Posterior cingulate gyrus (tissue), 11 donors: ENCODE measurements around the gene ANKRD23.

Experiments used
- DNase-seq, 10 donors: peaks; one replicate each; pipeline versions ENCODE4 v3.0.0 to v3.0.0-alpha.2; 2020 to 2021; ENCODE audit warnings: mixed read lengths in 3 of 10
- intact Hi-C: fragments of 100-400 bp; cut with DNase I; formaldehyde crosslinking; loops from one replicate; pipeline ENCODE4 v1.15.1; 2023

ANKRD23 gene

DNA sequence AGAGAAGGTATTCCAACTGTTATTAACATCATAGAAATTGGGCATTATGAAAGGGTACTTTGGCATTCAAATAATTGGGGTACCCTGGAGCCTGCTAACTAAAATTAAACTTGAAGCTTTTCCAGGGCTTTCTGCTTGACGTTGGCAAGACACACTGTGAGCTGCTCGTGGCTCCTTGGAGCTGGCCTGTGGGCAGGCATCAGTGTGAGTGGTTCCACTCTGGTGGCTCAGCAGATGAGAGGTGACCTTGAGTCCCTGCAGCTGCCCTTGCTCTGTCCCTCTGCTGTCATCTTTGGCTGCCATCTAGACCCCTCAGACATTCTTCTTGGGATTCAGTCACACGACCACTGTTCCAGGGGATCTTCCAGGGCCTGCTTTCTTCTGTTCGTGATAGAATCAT lies 21.0 kb downstream of the ANKRD23 start:
- intact Hi-C loops = no loop called here
- DNase-seq = peak in 2 of 10 donors; percentile 62 to 63

DNA sequence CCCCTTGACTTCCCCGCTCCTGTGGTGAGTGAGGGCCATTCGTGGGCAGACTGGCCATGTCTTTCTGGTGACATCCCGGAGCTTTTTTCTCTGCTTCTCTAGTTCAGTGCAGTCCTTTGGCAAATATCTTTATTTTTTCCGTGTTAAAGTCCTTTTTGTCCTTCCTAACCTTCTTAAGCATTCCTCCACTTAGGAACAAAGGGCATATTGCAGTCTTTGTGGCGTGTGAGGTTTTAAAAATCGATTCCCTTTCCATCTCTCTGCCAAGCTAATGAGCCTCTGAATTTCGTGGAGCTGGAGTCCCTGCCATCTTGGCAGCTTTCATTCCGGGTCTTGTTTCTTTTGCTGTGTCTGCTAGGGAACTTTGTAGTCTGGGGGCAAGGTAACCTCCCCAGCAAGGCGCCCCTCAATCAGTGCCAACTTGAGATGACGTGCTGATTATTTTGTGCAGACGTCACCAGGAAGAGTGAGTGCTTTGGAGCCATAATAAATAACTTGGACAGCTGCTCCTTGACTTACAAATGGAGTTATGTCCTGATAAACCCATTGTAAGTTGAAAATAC lies 22.6 kb downstream of the ANKRD23 start:
- DNase-seq = peak in 1 of 10 donors; percentile 36
- intact Hi-C loops = no loop called here

DNA sequence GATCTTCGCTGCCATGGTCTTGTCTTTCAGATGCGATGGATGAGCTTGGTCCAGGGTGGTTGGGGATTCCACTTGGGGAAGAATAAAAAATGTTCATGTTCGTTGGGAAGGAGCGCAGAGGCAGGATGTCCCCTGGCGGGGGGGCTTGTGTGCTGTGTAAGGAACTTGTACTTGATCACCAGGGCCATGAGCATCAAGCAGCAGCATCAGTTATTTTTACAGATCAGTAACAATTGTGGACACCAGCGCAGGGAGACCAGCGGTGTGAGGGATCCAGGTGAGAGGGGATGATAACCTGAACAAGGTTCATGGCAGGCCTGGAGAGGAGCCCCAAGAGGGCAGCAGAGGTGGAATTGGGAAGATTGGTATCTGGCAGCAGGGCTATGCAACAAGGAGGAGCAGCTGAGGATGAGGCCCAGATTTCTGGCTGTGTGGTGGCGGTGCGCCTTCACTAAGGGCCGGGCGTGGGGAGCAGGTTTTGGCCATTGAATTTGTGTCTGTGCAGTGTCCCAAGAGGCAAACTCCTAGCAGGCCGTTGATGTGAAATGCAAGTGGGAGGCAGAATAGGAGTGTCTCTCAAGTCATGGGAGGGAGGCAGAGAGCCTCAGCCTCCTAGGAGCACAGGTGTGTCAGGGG lies 23.8 kb downstream of the ANKRD23 start:
- DNase-seq = peak in 2 of 10 donors; percentile 56 to 71
- intact Hi-C loops = no loop called here

DNA sequence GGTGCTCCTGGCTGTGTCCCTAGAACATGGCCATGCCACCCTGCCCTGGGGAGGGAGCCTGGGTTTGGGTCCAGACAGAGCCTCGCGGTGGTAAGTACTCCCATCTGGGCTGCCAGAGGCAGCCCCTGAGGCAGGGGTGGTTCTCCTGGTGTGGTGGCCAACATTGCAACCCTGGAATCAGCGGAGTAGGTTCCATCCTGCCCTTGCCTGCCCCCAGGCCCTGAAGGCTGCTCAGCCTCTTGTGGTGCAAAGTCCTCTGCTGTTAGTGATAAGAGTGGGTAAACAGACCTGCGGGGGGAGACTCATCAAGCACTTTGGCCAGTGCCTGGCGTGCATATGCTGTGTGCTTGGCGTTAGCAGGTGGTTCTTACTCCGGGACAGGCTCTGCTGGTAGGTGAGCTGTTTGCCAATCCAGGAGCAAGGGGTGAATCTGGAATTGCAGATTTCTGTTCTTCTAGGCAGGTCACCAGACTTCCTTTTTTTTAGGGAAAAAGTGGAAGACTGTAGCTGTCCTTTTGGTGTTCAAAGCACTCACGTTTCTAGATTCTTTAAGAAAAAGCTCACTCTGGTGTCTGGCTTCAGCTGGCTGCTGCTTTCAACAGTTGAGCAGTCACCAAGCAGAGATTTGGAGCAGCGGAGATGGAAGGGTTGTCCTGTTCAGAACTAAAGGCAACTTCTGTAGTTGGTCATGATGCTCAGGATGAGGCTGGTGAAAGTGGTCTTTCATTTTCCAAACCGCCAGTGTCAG lies 24.5 kb downstream of the ANKRD23 start:
- intact Hi-C loops = no loop called here
- peak in 2 of 10 donors; percentile 66 to 69 for DNase-seq

DNA sequence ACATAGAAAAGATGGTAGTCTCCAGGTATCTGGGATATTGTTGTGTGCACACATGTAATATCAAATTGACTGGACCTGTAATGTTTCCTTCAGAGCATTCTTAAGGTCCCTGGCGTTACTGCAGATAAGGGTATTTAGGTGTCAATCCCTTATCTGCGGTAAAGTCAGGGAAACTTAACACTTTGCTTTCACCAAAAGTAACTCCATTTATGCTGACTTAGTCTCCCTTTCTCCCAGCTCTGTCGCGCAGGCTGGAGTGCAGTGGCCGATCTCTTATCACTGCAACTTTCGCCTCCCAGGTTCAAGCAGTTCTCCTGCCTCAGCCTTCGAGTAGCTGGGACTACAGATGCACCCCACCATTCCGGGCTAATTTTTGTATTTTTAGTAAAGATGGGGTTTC lies 25.9 kb downstream of the ANKRD23 start:
- intact Hi-C loops = loop anchor here (2.0 kb wide), 1 partner anchor 143 kb away; no protein-coding TSS in a partner anchor
- DNase-seq = peak in 1 of 10 donors; percentile 35

DNA sequence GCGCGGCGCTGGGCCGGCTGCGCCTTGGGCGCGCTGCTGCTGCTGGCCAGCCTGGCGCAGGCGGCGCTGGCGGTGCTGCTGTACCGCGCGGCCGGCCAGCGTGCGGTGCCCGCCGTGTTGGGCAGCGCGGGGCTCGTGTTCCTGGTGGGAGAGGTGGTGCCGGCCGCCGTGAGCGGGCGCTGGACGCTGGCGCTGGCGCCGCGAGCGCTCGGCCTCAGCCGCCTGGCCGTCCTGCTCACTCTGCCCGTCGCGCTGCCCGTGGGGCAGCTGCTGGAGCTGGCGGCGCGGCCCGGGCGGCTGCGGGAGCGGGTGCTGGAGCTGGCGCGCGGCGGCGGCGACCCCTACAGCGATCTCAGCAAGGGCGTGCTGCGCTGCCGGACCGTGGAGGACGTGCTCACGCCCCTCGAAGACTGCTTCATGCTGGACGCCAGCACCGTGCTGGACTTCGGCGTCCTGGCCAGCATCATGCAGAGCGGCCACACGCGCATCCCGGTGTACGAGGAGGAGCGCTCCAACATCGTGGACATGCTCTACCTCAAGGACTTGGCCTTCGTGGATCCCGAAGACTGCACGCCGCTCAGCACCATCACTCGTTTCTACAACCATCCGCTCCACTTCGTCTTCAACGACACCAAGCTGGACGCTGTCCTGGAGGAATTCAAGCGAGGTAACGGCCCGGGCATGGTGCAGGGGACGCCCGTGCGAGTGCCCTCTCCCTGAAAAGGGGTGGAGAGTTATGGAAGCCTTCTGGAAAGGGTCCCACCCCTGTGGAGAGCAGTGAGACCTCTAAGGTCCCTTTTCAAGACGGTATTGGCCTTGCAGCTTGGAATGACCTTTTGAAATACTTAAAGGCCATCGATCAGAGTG lies 26.8 kb downstream of the ANKRD23 start:
- DNase-seq = peak in 3 of 10 donors; percentile 69 to 80 (median 78)
- intact Hi-C loops = loop anchor here (1.0 to 2.0 kb wide), 3 partner anchors 40 to 144 kb away; no protein-coding TSS in a partner anchor

DNA sequence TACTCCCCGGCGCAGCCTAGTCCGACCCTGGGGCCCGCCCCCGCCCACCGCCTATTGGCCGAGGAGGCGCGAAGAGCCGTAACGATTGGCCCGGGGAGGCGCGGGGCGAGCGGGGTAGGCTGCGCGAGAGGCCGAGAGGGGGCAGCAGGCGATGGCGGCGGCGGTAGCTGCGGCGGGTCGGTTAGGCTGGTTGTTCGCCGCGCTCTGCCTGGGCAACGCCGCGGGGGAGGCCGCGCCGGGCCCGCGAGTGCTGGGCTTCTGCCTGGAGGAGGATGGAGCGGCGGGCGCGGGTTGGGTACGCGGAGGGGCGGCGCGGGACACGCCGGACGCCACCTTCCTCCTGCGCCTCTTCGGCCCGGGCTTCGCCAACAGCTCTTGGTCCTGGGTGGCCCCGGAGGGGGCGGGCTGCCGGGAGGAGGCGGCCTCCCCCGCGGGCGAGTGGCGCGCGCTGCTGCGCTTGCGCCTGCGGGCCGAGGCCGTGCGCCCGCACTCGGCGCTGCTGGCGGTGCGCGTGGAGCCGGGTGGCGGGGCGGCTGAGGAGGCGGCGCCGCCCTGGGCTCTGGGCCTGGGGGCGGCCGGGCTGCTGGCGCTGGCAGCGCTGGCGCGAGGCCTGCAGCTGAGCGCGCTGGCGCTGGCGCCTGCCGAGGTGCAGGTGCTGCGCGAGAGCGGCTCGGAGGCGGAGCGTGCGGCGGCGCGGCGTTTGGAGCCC lies 27.5 kb downstream of the ANKRD23 start, which contains the start of gene CNNM3:
CNNM3 (plus strand) TSS at position 142 of the 709 bp plus-strand sequence; CDS start at position 152, 10 bp downstream.
- DNase-seq = peak; percentile 93 to 100 (median 97)
- intact Hi-C loops = loop anchor here (1.0 to 2.0 kb wide), 3 partner anchors 41 to 145 kb away; no protein-coding TSS in a partner anchor

DNA sequence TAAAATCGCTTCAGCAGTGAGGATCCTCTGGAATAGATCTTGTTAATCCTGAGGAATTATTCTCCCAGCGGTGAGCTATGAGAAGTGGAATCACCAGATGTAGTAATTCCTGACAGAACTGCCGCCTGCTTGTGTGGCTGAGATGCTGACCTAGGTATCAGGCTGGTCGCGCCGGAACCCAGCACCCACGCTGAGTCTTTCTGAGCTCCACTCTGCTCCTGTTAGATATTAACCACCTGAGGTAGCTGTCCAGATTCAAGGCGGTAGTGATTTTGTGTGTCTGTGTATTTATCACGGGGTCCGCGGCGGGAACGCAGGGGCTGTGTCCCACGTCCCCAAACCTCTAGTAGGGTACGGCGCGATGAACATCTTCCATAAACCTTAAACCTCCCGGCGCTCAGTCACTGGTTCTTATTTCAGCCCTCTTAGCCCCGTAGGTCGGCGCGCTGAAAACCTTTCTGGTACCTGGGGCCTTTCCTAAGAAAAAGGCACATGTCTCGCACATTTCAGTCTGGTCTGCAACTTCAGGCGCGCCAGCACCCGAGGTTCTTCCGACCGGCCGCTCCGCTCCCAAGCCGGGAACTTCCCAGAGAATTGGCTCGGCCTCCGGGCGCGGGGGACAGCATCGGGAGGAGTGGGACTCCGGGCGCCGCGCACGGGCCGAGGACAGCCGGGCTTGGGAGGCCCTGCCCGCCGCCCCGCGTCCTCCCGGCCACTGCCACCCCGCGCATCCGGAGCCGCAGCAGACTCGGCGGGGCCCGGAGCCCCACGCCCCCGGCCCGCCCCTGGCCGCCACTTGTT lies 28.3 kb downstream of the ANKRD23 start:
- intact Hi-C loops = loop anchor here (1.0 to 2.0 kb wide), 3 partner anchors 42 to 145 kb away; no protein-coding TSS in a partner anchor
- DNase-seq = peak in 1 of 10 donors; percentile 84

DNA sequence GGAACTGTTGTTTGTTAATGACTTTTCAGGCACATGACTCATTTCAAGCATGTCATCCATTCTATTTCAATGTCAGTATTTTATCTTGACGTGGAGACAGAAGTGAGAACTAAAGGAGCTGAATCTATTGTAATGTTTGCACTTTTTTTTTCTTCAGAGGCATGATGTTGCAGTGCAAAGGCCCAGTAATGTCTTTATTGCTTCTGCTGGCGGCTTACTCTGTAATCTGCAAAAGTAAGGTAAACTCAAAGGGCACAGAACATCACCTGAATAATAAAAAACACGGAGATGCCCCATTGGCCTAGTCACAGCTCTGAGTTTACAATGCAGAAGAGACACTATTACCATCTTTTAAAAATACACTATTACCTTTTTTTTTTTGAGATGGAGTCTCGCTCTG lies 30.2 kb downstream of the ANKRD23 start:
- no peak for DNase-seq
- intact Hi-C loops = no loop called here

DNA sequence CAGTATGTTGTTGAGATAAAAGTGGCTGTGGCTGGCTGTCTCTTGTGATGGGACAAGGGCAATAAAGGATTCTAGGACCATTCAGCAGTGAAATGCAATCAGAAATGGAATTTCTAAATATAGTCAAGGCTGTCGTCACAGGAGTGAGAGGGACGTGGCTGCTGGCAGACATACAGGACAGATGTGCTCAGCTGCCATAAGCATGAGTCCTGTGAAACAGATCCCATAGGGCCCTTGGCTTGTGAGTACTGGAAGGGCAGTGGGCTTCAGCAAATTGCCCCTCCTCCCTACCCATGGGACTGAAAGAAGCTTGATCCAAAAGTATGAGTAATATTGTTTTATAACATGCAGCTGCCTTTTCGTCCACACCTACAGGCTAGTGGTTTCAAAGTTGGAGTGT lies 31.9 kb downstream of the ANKRD23 start:
- intact Hi-C loops = no loop called here

DNA sequence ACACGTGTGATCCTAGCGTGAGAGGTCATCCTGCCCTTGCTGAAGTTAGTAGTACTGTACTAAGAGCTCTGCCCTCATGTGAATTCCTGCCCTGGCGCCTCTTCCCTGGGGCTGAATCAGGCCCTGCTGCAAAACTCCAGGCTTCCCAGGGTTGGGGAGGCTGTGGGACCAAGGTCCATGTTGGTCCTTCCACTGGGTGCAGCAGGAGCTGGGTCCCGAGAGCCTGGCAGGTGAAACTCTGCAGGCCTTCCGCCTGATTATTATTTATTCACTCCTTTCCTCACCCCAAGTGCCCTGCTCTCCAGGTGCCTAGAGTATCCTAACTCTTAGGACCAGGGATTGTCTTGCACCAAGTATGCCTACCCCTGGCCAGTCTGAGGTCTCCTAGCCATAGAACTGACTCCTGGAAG lies 33.0 kb downstream of the ANKRD23 start:
- intact Hi-C loops = no loop called here
- peak in 2 of 10 donors; percentile 55 to 61 for DNase-seq

More for the DNA sequence above, 31.9 kb downstream of the ANKRD23 start:
- DNase-seq = peak in 2 of 10 donors; percentile 61 to 70

DNA sequence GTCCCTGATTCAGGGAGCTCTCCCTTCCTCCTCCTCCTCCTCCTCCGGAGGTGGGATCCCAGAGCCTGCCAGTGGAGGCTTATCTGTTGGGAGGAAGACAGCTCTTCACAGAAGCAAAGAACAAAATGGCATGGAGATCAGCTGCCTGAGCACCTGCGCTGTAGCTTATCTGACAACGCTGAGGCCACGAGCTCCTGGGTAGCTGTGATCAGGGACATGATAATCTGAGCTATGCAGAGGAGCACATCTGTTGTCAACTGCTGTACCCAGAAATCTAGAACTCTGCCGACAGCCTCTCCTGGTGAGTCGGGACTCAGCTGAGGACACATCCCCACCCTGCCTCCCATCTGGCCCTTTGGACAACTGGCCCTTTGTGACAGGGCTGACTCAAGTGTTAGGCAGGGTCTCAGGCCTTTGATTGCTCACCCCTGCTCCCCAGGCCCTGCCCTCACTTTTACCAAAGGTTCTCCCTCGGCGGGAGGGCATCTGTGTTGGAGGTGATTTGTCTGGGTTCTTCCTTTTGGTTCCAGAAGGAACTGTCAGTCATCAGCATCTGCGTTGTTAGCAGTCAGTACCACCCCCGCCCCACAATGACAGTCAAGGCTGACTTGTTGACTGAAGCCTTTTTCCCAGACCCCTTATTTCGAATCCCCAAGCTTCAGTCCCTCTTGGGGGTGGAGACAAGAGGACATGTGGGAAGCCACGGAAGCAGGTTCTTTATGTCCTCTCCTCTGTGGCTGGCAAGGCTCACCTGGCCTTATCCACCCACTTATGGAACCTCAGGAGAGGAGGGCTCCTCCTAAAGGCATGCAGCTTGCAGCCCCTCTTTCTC lies 33.7 kb downstream of the ANKRD23 start:
- intact Hi-C loops = no loop called here
- DNase-seq = peak in 3 of 10 donors; percentile 32 to 86 (median 69)

DNA sequence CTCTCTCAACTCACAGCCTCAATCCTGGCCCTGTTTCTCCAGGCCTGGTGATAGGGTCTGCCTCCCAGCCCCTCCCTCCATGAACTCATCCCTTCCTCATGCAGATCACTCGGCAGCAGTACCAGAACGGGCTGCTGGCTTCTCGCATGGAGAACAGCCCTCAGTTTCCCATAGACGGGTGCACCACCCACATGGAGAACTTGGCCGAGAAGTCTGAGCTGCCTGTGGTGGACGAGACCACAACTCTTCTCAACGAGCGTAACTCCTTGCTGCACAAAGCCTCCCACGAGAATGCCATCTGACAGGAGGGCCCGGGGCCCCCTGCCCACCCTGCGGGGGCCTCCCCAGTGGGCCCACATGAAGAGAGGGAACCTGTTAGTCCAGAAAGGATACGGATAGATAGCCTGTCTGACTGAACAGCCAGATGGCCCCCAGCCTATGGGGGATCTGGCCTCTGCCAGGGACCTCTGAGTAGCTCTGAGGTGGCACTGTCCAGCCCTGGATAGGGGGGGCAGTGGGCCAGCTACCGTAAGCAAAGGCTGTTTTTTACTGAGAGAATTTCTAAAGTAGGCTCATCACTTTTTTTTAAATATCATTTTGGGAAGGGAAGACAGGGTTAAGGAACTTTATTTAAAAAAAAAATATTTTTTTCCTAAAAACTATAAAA lies 34.5 kb downstream of the ANKRD23 start:
- peak in 2 of 10 donors; percentile 60 to 62 for DNase-seq
- intact Hi-C loops = no loop called here

DNA sequence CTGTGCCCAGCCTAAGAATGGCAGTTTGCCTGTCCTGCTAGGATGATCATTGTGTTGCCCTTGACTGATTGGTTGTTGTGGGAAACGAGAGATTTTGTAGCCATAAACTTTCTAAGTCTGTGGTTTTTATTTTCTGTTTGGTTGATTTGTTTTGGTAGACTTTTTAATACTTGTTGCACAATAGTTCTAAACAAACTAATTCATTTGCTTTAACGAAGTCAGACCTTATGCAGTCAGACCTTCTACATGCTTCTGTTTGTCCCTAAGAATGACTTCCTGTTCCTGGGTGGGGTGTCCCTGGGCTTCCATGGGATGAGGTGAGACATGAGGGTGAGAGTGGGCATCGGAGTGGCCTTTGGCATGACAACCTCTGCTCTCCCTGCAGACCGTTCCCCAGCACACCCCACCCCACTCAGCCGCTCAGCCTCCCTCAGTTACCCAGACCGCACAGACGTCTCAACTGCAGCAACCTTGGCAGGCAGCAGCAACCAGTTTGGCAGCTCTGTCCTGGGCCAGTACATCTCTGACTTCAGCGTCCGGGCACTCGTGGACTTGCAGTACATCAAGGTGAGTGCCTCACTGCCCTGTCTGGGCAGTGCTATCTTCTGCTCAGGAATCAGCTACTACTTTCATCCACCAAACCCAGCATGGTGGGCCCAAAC lies 35.5 kb downstream of the ANKRD23 start:
- peak in 2 of 10 donors; percentile 55 to 63 for DNase-seq
- intact Hi-C loops = no loop called here

DNA sequence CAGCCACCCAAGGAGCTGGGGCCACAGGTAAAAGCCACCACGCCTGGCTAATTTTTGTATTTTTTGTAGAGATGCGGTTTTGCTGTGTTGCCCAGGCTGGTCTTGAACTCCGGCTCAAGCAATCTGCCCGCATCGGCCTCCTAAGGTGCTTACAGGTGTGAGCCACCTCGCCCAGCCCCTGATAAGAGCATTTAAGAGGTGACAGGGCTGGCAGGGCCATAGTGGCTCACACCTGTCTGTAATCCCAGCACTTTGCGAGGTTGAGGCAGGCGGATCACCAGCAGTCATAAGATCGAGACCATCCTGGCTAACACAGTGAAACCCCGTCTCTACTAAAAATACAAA lies 36.7 kb downstream of the ANKRD23 start:
- intact Hi-C loops = no loop called here
- DNase-seq = peak in 1 of 10 donors; percentile 46

DNA sequence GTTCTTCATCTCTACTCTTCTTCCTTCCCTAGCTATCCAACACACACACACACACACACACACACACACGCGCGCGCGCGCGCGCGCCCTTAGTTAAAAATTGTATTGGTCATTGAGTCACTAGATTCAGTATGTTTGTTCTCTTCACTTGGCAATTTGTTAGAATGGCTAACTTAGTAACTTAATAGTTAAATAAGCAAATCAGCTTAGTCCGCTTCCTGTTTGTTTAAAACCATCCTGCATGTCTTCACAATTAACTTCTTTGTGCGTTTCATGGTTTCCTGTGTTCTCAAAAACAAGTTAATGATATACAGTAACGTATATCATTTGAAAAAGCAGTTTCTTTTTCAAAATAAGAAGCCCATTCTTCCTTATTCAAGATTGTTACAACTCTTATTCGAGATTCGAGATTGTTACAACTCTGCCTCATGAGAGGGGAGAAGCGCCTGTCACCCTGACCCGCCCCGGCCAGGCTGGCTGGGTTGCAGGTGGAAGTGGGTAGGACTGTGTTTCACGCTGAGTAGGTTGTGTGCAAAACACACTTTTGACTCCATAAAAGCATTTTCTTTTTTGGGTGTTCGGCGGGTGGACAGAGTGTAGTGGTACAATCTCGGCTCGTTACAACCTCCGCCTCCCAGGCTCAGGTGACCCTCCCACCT lies 37.2 kb downstream of the ANKRD23 start:
- intact Hi-C loops = no loop called here
- peak in 2 of 10 donors; percentile 63 to 75 for DNase-seq
